Sigmoid colon (tissue), 7 donors: Measurements from ENCODE around the gene EIF2S2. TPM values are rescaled to one million over a fixed set of nuclear protein-coding genes. Genes with fewer than 3 reads are reported as not detected.
A peak's percentile ranks its signal among the peaks of the same experiment; 100 is the strongest.

ENCODE experiments used
- DNase-seq: peaks from one replicate; pipeline ENCODE4 v3.0.0-alpha.2; 2019
- H3K27ac ChIP-seq, 4 donors: fragments of 200-600 bp; sonication (generic); one replicate each; pipeline ENCODE4 v1.5.1; 2016 to 2019; ENCODE audit warnings: mild to moderate bottlenecking in 1 of 4
- H3K27me3 ChIP-seq, 3 donors: fragments of 200-600 bp; sonication (generic); one replicate each; pipeline ENCODE4 v1.5.1; 2019; ENCODE audit warnings: mild to moderate bottlenecking in 1 of 3
- H3K36me3 ChIP-seq, 4 donors: fragments of 200-600 bp; sonication (generic); one replicate each; pipeline ENCODE4 v1.5.1; 2016 to 2019
- H3K4me1 ChIP-seq, 4 donors: fragments of 200-600 bp; sonication (generic); one replicate each; pipeline ENCODE4 v1.5.1; 2017 to 2019
- H3K4me3 ChIP-seq, 4 donors: fragments of 200-600 bp; sonication (generic); one replicate each; pipeline ENCODE4 v1.5.1; 2017 to 2019; ENCODE audit warnings: mild to moderate bottlenecking in 2 of 4, moderate library complexity in 1 of 4
- H3K9me3 ChIP-seq, 4 donors: fragments of 200-600 bp in 3 of 4; sonication (generic) in 3 of 4; one replicate each; pipeline versions ENCODE4 v1.5.1 to v1.6.1; 2013 to 2019
- EP300 ChIP-seq, 4 donors: sonication (generic); formaldehyde crosslinking; IDR thresholded peaks; one replicate each; pipeline ENCODE4 v1.6.1; 2017; ENCODE audit warnings: antibody characterized with exemption in 4 of 4
- POLR2A ChIP-seq, 2 donors: fragments of 450-650 bp; IDR thresholded peaks; one replicate each; pipeline ENCODE4 v1.6.1; 2016; ENCODE audit warnings: antibody characterized with exemption in 2 of 2, mild to moderate bottlenecking in 2 of 2, moderate library complexity in 2 of 2
- POLR2AphosphoS5 ChIP-seq, 4 donors: sonication (generic); formaldehyde crosslinking; IDR thresholded peaks; one replicate each; pipeline ENCODE4 v1.6.1; 2017; ENCODE audit warnings: antibody characterized with exemption in 4 of 4
- WGBS, 2 donors: extraction: QIAGEN DNeasy Blood & Tissue Kit; methylation state at CpG; one replicate each; pipeline ENCODE4 v1.1.7; 2013; 5-methylcytosine and 5-hydroxymethylcytosine counted together
- intact Hi-C: fragments of 100-400 bp; cut with DNase I; formaldehyde crosslinking; loops from one replicate; pipeline ENCODE4 v1.15.1; 2023
- polyA plus RNA-seq, 3 donors: library from polyadenylated mRNA; stranded (reverse); fragments of 200-250 nt; gene quantifications; one replicate each; pipeline ENCODE4 v1.2.3, GENCODE V29; 2013
- total RNA-seq, 4 donors: library from RNA; depleted of rRNA; stranded (reverse); fragments of >200 nt; gene quantifications; one replicate each; pipeline ENCODE4 v1.1.0, GENCODE V29; 2016
- TF ChIP-seq, protein P1 (sequence below), 4 experiments: fragments of 450-650 bp in 3 of 4; fragments of 200-600 bp in 1 of 4; IDR thresholded peaks; one replicate each; pipeline ENCODE4 v1.5.1; 2016 to 2019; ENCODE audit warnings: antibody characterized with exemption in 4 of 4, mild to moderate bottlenecking in 3 of 4, moderate library complexity in 2 of 4
- donor health status: healthy with polysubstance abuse.
- donor health status: Bipolar disorder and iron deficiency.
- donor health status: healthy.

EIF2S2 gene
- total and polyA plus RNA-seq, 7 donors = 44.6 to 69.8 (median 52.8) TPM

GRCh38 chr20:34045930-34046725, 65.9 kb downstream of the EIF2S2 start:
- Histone ChIP-seq H3K27ac (no peak overlapping the region), H3K36me3 (no peaks in the 10 kb centered on the region), H3K27me3 (no peaks in the 10 kb centered on the region), H3K4me1 (peaks cover 0 to 49% (median 22%) of the 10 kb centered on the region in 4 donors), H3K9me3 (no peaks in the 10 kb centered on the region), H3K4me3 (no peak overlapping the region)
- WGBS, 2 donors = 78 to 91% methylated on average over 5 of the region's 5 CpGs
- TF ChIP-seq EP300 (IDR thresholded peaks at IDR 0.05) (no peak), POLR2AphosphoS5 (IDR thresholded peaks at IDR 0.05) (no peak), POLR2A (IDR thresholded peaks at IDR 0.05) (no peak)
- TF ChIP-seq, protein P1, sequence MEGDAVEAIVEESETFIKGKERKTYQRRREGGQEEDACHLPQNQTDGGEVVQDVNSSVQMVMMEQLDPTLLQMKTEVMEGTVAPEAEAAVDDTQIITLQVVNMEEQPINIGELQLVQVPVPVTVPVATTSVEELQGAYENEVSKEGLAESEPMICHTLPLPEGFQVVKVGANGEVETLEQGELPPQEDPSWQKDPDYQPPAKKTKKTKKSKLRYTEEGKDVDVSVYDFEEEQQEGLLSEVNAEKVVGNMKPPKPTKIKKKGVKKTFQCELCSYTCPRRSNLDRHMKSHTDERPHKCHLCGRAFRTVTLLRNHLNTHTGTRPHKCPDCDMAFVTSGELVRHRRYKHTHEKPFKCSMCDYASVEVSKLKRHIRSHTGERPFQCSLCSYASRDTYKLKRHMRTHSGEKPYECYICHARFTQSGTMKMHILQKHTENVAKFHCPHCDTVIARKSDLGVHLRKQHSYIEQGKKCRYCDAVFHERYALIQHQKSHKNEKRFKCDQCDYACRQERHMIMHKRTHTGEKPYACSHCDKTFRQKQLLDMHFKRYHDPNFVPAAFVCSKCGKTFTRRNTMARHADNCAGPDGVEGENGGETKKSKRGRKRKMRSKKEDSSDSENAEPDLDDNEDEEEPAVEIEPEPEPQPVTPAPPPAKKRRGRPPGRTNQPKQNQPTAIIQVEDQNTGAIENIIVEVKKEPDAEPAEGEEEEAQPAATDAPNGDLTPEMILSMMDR (IDR thresholded peaks at IDR 0.05) = no peak
- DNase-seq = no peak
- intact Hi-C loops = no loop called here

- H3K9me3 ChIP-seq = no peaks in the 10 kb centered on the region
- intact Hi-C loops = no loop called here
- peaks cover 0 to 53% (median 30%) of the 10 kb centered on the region in 4 donors for H3K4me1 ChIP-seq
- no peak overlapping the region for H3K4me3 ChIP-seq
- no peaks in the 10 kb centered on the region for H3K36me3 ChIP-seq
- no peaks in the 10 kb centered on the region for H3K27me3 ChIP-seq
- H3K27ac ChIP-seq = no peak overlapping the region
- peak; percentile 71 for DNase-seq
- TF ChIP-seq POLR2AphosphoS5 (IDR thresholded peaks at IDR 0.05) (peak in 2 of 4 donors; percentile 12 to 18), EP300 (IDR thresholded peaks at IDR 0.05) (no peak), POLR2A (IDR thresholded peaks at IDR 0.05) (no peak)
- TF ChIP-seq, protein P1 (IDR thresholded peaks at IDR 0.05) = no peak
- WGBS, 2 donors = 8 to 32% methylated on average over 2 of the region's 2 CpGs
Observed at GRCh38 chr20:34045294-34045693, 66.7 kb downstream of the EIF2S2 start.

- H3K27ac ChIP-seq = no peak overlapping the region
- TF ChIP-seq, protein P1 (IDR thresholded peaks at IDR 0.05) = no peak
- TF ChIP-seq EP300 (IDR thresholded peaks at IDR 0.05) = no peak
- no peak for TF ChIP-seq POLR2AphosphoS5 (IDR thresholded peaks at IDR 0.05)
- no peak for TF ChIP-seq POLR2A (IDR thresholded peaks at IDR 0.05)
- H3K9me3 ChIP-seq = no peaks in the 10 kb centered on the region
- no peaks in the 10 kb centered on the region for H3K27me3 ChIP-seq
- intact Hi-C loops = no loop called here
- H3K4me3 ChIP-seq = no peak overlapping the region
- DNase-seq = no peak
- H3K36me3 ChIP-seq = no peaks in the 10 kb centered on the region
- peaks cover 0 to 59% (median 42%) of the 10 kb centered on the region in 4 donors for H3K4me1 ChIP-seq
Observed at GRCh38 chr20:34043025-34043424, 69.0 kb downstream of the EIF2S2 start.

DNA sequence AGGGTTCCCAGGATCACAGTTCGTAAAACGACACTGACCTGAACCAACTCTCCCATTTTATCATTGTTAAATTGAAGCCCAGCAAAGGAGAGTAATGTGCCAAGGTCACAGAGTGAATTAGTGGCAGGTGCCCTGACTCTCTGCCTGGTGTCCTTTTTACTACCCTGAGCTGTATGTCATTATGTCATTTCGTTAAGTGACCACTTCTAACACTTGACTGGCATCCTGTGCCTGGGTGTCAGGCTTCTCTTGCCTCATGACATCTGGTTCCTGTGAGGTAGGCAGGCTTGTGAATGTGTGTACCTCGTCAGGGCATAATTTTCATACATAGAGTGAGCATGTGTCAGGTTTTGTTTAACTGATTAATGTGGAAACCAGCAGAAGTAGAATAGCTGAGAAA, 69.8 kb downstream of the EIF2S2 start:
- Histone ChIP-seq H3K4me3 (no peak overlapping the region), H3K27me3 (no peaks in the 10 kb centered on the region), H3K4me1 (peaks cover 0 to 66% (median 50%) of the 10 kb centered on the region in 4 donors), H3K9me3 (no peaks in the 10 kb centered on the region), H3K36me3 (no peaks in the 10 kb centered on the region), H3K27ac (no peak overlapping the region)
- intact Hi-C loops = no loop called here
- WGBS, 2 donors = 77 to 78% methylated on average over 4 of the region's 4 CpGs
- DNase-seq = no peak
- TF ChIP-seq POLR2A (IDR thresholded peaks at IDR 0.05) (no peak), POLR2AphosphoS5 (IDR thresholded peaks at IDR 0.05) (no peak), EP300 (IDR thresholded peaks at IDR 0.05) (no peak)
- TF ChIP-seq, protein P1 (IDR thresholded peaks at IDR 0.05) = no peak
